Hepatocyte (in vitro differentiated cells): ENCODE results near the gene CCL4. TPM values are rescaled to one million over a fixed set of nuclear protein-coding genes. Genes with fewer than 3 reads are reported as not detected.

ENCODE experiments used
- DNase-seq: peaks from one replicate; pipeline ENCODE4 v3.0.0-alpha.2; 2016; ENCODE audit warnings: low spot score
- H2AFZ ChIP-seq: fragments of 200-600 bp; sonication (generic); 2 replicates; pipeline ENCODE4 v1.6.0; 2016; ENCODE audit warnings: antibody characterized with exemption, mild to moderate bottlenecking
- H3K27ac ChIP-seq: fragments of 200-600 bp; sonication (generic); 2 replicates; pipeline ENCODE4 v1.5.1; 2016; ENCODE audit warnings: mild to moderate bottlenecking
- H3K27me3 ChIP-seq: fragments of 200-600 bp; sonication (generic); 2 replicates; pipeline ENCODE4 v1.6.1; 2016
- H3K36me3 ChIP-seq: fragments of 200-600 bp; sonication (generic); replicated peaks from 2 replicates; pipeline ENCODE4 v1.5.1; 2016; ENCODE audit warnings: low read depth; ENCODE audit not compliant: insufficient read depth
- H3K4me1 ChIP-seq: fragments of 200-600 bp; sonication (generic); 2 replicates; pipeline ENCODE4 v1.5.1; 2016; ENCODE audit warnings: mild to moderate bottlenecking, moderate library complexity; ENCODE audit not compliant: insufficient read depth
- H3K4me2 ChIP-seq: fragments of 200-600 bp; sonication (generic); 2 replicates; pipeline ENCODE4 v1.6.0; 2016
- H3K4me3 ChIP-seq: fragments of 200-600 bp; sonication (generic); 2 replicates; pipeline ENCODE4 v1.5.1; 2016; ENCODE audit warnings: mild to moderate bottlenecking
- H3K79me2 ChIP-seq: fragments of 200-600 bp; sonication (generic); 2 replicates; pipeline ENCODE4 v1.6.0; 2017; ENCODE audit warnings: mild to moderate bottlenecking
- H3K9me2 ChIP-seq: fragments of 200-600 bp; sonication (generic); replicated peaks from 2 replicates; pipeline ENCODE4 v1.6.0; 2017; ENCODE audit warnings: mild to moderate bottlenecking; ENCODE audit not compliant: insufficient read depth
- H3K9me3 ChIP-seq: fragments of 200-600 bp; sonication (generic); 2 replicates; pipeline ENCODE4 v1.5.1; 2016; ENCODE audit warnings: low read depth, mild to moderate bottlenecking
- H4K20me1 ChIP-seq: fragments of 200-600 bp; sonication (generic); 2 replicates; pipeline ENCODE4 v1.6.0; 2016; ENCODE audit warnings: mild to moderate bottlenecking; ENCODE audit not compliant: insufficient read depth, poor library complexity, severe bottlenecking
- EZH2 ChIP-seq: fragments of 200-600 bp; sonication (generic); IDR thresholded peaks from 2 replicates; pipeline ENCODE4 v1.6.1; 2016; ENCODE audit warnings: antibody characterized with exemption, mild to moderate bottlenecking, borderline replicate concordance
- EZH2phosphoT487 ChIP-seq: fragments of 200-600 bp; sonication (generic); IDR thresholded peaks from one replicate; pipeline ENCODE4 v1.6.1; 2018; ENCODE audit warnings: antibody characterized with exemption, mild to moderate bottlenecking, low read depth, moderate library complexity; ENCODE audit not compliant: unreplicated experiment, severe bottlenecking
- WGBS: methylation state at CpG from one replicate; pipeline ENCODE4 v1.1.6; 2016; ENCODE audit warnings: low lambda C conversion rate; ENCODE audit errors: missing lambda C conversion rate; 5-methylcytosine and 5-hydroxymethylcytosine counted together
- polyA plus RNA-seq: library from polyadenylated mRNA; unstranded; fragments of >200 nt; fragmentation: Nextera tagmentation; extraction: Ambion mirVana; gene quantifications from 2 replicates; pipeline ENCODE4 v1.2.1, GENCODE V29; 2016
- total RNA-seq: library from RNA; depleted of rRNA; stranded (reverse); fragments of >200 nt; gene quantifications from 2 replicates; pipeline ENCODE4 v1.2.3, GENCODE V29; 2014
- TF ChIP-seq, protein P1 (sequence below): fragments of 200-600 bp; sonication (generic); IDR thresholded peaks from 2 replicates; pipeline ENCODE4 v1.5.1; 2016; ENCODE audit warnings: antibody characterized with exemption, mild to moderate bottlenecking; ENCODE audit not compliant: poor library complexity

CCL4 gene
- total and polyA plus RNA-seq, 2 experiments from 2014 or later, result 5.8 to 21.1 TPM

DNA sequence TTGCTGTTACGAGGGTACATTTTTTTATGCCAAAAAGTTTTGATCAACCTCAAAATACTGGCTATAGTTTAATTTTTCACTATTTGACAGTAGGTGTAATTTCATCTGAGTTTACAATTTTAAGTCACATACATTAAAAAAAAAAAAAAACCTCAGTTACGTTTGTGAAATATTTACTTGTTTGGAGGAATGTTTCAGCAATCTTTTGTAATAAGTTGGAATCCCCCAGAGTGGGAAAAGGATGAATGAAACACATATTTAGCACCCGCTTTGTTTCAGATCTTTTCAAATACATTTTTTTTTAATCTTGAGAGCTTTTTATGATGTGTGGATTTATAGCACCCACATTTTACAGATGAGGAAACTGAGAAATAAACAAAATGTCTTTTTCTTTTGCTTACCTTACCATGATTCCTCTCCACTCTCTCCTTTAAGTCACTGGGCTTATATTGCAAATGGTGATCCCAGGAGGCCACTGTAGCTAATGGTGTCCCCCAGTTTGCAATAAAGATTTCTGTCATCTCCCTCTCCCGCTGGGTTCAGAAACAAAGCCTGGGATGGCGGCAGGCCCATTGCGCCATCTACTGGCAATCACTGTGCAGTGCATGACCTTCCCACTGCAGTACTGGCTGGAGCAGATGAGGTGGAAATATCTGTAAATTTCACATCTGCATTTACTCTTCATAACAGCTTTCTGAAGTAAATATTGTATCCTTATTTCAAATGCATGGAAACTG, 45.1 kb downstream of the CCL4 start:
- Histone ChIP-seq H3K27me3 (peaks cover 8% of the 10 kb centered on the region), H3K4me2 (no peak overlapping the region), H2AFZ (no peak overlapping the region), H3K36me3 (no peaks in the 10 kb centered on the region), H3K9me2 (no peaks in the 10 kb centered on the region), H3K4me3 (no peak overlapping the region), H4K20me1 (no peaks in the 10 kb centered on the region), H3K4me1 (no peaks in the 10 kb centered on the region), H3K79me2 (no peaks in the 10 kb centered on the region), H3K27ac (no peak overlapping the region), H3K9me3 (no peaks in the 10 kb centered on the region)
- TF ChIP-seq, protein P1, sequence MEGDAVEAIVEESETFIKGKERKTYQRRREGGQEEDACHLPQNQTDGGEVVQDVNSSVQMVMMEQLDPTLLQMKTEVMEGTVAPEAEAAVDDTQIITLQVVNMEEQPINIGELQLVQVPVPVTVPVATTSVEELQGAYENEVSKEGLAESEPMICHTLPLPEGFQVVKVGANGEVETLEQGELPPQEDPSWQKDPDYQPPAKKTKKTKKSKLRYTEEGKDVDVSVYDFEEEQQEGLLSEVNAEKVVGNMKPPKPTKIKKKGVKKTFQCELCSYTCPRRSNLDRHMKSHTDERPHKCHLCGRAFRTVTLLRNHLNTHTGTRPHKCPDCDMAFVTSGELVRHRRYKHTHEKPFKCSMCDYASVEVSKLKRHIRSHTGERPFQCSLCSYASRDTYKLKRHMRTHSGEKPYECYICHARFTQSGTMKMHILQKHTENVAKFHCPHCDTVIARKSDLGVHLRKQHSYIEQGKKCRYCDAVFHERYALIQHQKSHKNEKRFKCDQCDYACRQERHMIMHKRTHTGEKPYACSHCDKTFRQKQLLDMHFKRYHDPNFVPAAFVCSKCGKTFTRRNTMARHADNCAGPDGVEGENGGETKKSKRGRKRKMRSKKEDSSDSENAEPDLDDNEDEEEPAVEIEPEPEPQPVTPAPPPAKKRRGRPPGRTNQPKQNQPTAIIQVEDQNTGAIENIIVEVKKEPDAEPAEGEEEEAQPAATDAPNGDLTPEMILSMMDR, result peak; percentile 100
- TF ChIP-seq EZH2phosphoT487 (no peak), EZH2 (no peak)
- DNase-seq, result peak; percentile 83
- 41% methylated on average over 6 of the region's 6 CpGs for WGBS

DNA sequence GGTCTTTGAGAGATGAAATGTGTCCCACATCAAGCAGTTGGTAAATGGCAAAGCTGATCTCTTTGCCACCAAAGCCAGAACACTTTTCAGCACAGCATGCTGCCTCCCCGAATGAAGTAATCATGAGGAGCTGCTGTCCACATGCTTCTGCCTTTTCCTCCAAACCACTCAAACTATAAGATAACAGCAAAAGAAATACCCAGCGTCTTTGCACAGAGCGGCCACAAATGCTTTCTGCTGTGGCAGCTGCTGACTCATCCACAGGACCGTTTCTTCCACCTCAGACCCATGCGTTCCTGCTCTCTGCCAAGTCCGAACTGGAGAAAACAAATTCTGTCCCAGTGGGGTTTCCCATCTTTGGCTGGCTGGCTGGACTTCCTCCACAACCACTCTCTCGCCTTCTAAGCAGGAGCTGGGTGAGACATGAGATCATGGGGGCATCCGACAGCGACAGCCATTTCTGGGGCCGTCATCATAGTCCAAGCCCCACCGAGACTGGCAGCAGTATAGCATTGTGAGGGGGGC, 45.7 kb downstream of the CCL4 start:
- Histone ChIP-seq H3K27ac (no peak overlapping the region), H3K4me3 (no peak overlapping the region), H2AFZ (no peak overlapping the region), H3K4me1 (no peaks in the 10 kb centered on the region), H3K9me2 (no peaks in the 10 kb centered on the region), H3K4me2 (no peak overlapping the region), H3K9me3 (no peaks in the 10 kb centered on the region), H3K27me3 (peaks cover 14% of the 10 kb centered on the region), H3K36me3 (no peaks in the 10 kb centered on the region), H3K79me2 (no peaks in the 10 kb centered on the region), H4K20me1 (no peaks in the 10 kb centered on the region)
- WGBS, result 68% methylated on average over 11 of the region's 11 CpGs
- DNase-seq, result peak; percentile 31
- no peak for TF ChIP-seq EZH2phosphoT487
- TF ChIP-seq, protein P1, result no peak

DNA sequence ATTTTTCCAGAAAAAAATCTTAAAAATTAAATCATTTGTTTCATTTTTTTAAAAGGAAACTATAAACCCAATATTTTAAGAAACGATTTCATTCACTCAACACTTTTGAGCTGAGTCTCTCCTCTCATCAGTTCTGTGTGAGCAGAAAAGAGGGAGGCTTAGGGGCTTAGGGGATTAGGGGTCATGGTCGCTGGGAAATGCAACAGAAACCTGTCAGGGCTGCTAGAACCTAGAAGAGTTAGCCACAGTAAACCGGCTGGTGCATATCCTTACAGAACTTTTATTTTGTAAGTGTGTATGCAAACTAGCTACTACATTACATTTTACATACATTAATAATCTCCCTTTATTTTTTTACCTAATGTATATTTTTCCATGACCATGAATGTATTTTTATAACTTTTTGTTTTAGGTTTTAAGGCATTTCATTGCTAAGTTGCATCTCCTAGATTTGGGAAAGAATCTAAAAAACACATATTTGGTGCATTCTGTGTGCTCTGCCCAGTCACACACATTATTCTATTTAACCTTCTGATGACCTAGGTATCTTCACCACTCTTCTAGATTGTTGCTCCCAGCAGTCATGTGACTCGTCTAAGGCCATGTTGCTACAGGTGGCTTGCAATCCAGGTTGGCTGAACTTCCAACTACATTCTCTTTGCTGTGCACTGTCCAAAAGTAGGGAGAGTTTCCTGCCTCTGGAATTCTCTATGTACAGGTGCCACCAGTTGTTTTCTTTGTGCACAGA, 48.4 kb downstream of the CCL4 start:
- Histone ChIP-seq H3K79me2 (no peaks in the 10 kb centered on the region), H3K9me2 (no peaks in the 10 kb centered on the region), H3K4me2 (no peak overlapping the region), H2AFZ (no peak overlapping the region), H3K4me3 (no peak overlapping the region), H3K27ac (no peak overlapping the region), H3K27me3 (peaks cover 14% of the 10 kb centered on the region), H3K4me1 (no peaks in the 10 kb centered on the region), H3K36me3 (no peaks in the 10 kb centered on the region), H3K9me3 (no peaks in the 10 kb centered on the region), H4K20me1 (no peaks in the 10 kb centered on the region)
- 51% methylated on average over 4 of the region's 4 CpGs for WGBS
- no peak for TF ChIP-seq EZH2phosphoT487
- TF ChIP-seq EZH2, result no peak
- TF ChIP-seq, protein P1, result no peak
- no peak for DNase-seq
